Stimulated activated CD4-positive, alpha-beta T cell treated with anti-CD3 and anti-CD28 coated beads, TNF-alpha, amount 100 ng/mL, for 24 hours (primary cell): ENCODE measurements around the gene MGMT.

Experiments
- DNase-seq, 3 experiments: peaks; one replicate each; pipeline ENCODE4 v3.0.0-alpha.2; 2020; ENCODE audit warnings: low read depth in 3 of 3

MGMT gene

GRCh38 chr10:129594811-129595210, 127.8 kb downstream of the MGMT start:
- DNase-seq, result no peak

- DNase-seq, result no peak
Measured at GRCh38 chr10:129598413-129598812, 131.4 kb downstream of the MGMT start.

GRCh38 chr10:129599160-129599559, 132.1 kb downstream of the MGMT start:
- DNase-seq, result no peak

GRCh38 chr10:129601737-129602136, 134.7 kb downstream of the MGMT start:
- DNase-seq, result no peak

- no peak for DNase-seq
Measured at GRCh38 chr10:129602938-129603535, 136.0 kb downstream of the MGMT start.

- DNase-seq, result no peak
Measured at GRCh38 chr10:129604333-129605032, 137.4 kb downstream of the MGMT start.

GRCh38 chr10:129605266-129605985, 138.4 kb downstream of the MGMT start:
- DNase-seq, result no peak

- DNase-seq, result no peak
Measured at GRCh38 chr10:129605986-129606518, 139.0 kb downstream of the MGMT start.

GRCh38 chr10:129607607-129608109, 140.6 kb downstream of the MGMT start:
- no peak for DNase-seq

- no peak for DNase-seq
Measured at GRCh38 chr10:129608653-129609052, 141.6 kb downstream of the MGMT start.

GRCh38 chr10:129609551-129609950, 142.5 kb downstream of the MGMT start:
- no peak for DNase-seq

GRCh38 chr10:129612481-129613109, 145.6 kb downstream of the MGMT start:
- no peak for DNase-seq

- DNase-seq, result no peak
Measured at GRCh38 chr10:129613377-129613980, 146.4 kb downstream of the MGMT start.

- no peak for DNase-seq
Measured at GRCh38 chr10:129614341-129614740, 147.3 kb downstream of the MGMT start.

GRCh38 chr10:129615381-129615780, 148.3 kb downstream of the MGMT start:
- DNase-seq, result no peak

GRCh38 chr10:129615921-129616525, 149.0 kb downstream of the MGMT start:
- DNase-seq, result no peak

GRCh38 chr10:129617768-129618167, 150.7 kb downstream of the MGMT start:
- no peak for DNase-seq

GRCh38 chr10:129621062-129621461, 154.0 kb downstream of the MGMT start:
- no peak for DNase-seq

GRCh38 chr10:129621693-129622092, 154.7 kb downstream of the MGMT start:
- no peak for DNase-seq

- no peak for DNase-seq
Measured at GRCh38 chr10:129622291-129622690, 155.2 kb downstream of the MGMT start.

GRCh38 chr10:129622736-129623135, 155.7 kb downstream of the MGMT start:
- no peak for DNase-seq
